LHCN-M2 (cell line): ENCODE measurements around the gene SYNJ2. TPM values are rescaled to one million over a fixed set of nuclear protein-coding genes. Genes with fewer than 3 reads are reported as not detected.

Experiments used
- DNase-seq: peaks from one replicate; pipeline ENCODE4 v3.0.0-alpha.2; 2012; ENCODE audit warnings: low read depth
- total RNA-seq: library from RNA; depleted of rRNA; stranded (reverse); fragments of >200 nt; gene quantifications from 2 replicates; pipeline ENCODE4 v1.2.3, GENCODE V29; 2014; rRNA removed

SYNJ2 gene
- total RNA-seq, 1 experiment from 2014 or later, result 11.7 TPM

GRCh38 chr6:158118886-158119285 is 137.2 kb downstream of the SYNJ2 start:
- no peak for DNase-seq

GRCh38 chr6:158121335-158121734 is 139.7 kb downstream of the SYNJ2 start:
- DNase-seq, result peak; percentile 35

- DNase-seq, result no peak
These were observed 140.4 kb downstream of the SYNJ2 start for GRCh38 chr6:158122048-158122447.

GRCh38 chr6:158124288-158124687 is 142.6 kb downstream of the SYNJ2 start:
- DNase-seq, result no peak

- no peak for DNase-seq
These were observed 143.6 kb downstream of the SYNJ2 start for GRCh38 chr6:158125271-158125670.

- peak; percentile 10 for DNase-seq
These were observed 150.3 kb downstream of the SYNJ2 start for GRCh38 chr6:158131926-158132325.

- peak; percentile 27 for DNase-seq
These were observed 161.1 kb downstream of the SYNJ2 start for GRCh38 chr6:158142789-158143188.

GRCh38 chr6:158143700-158144099 is 162.0 kb downstream of the SYNJ2 start:
- DNase-seq, result peak; percentile 42

Other genes with a start within 250 kb of the SYNJ2 start
- gene SNX9, start 158.6 kb upstream of the SYNJ2 start, total RNA-seq, result 14.6 and 15.6 TPM in 2 replicates
- 8.6 and 11.7 TPM in 2 replicates for gene SERAC1, start 186.4 kb downstream of the SYNJ2 start, total RNA-seq
- gene GTF2H5, start 186.5 kb downstream of the SYNJ2 start, total RNA-seq, result 7.5 and 8.4 TPM in 2 replicates